ACHN (cell line): ENCODE results near the gene CTNNA2.
"Not testable (repeated sequence)": the region's sequence is repeated elsewhere in the genome, so short reads cannot be mapped to it uniquely, and the experiment has no call there.

Experiments used
- DNase-seq: peaks from one replicate; pipeline ENCODE4 v3.0.0-alpha.2; 2015
- in situ Hi-C: cut with HindIII; loops from 2 replicates; pipeline ENCODE4 v1.10.0; 2017; ENCODE audit warnings: low sequenced_read_pairs, low pct_ligation_motif_present, low pct_unique_long_range_greater_than_20kb

CTNNA2 gene

GRCh38 chr2:80126596-80127189, 613.8 kb downstream of the CTNNA2 start:
- no peak for DNase-seq
- in situ Hi-C loops: no loop called here

- in situ Hi-C loops: no loop called here
These were observed 615.2 kb downstream of the CTNNA2 start for GRCh38 chr2:80128080-80128479.

GRCh38 chr2:80132281-80132680, 619.4 kb downstream of the CTNNA2 start:
- DNase-seq: no peak
- in situ Hi-C loops: no loop called here

More at GRCh38 chr2:80128080-80128479, 615.2 kb downstream of the CTNNA2 start:
- DNase-seq: no peak

- in situ Hi-C loops: no loop called here
- DNase-seq: no peak
These were observed 622.1 kb downstream of the CTNNA2 start for GRCh38 chr2:80135001-80135400.

- DNase-seq: no peak
- in situ Hi-C loops: no loop called here
These were observed 623.5 kb downstream of the CTNNA2 start for GRCh38 chr2:80136338-80136737.

GRCh38 chr2:80139001-80139400, 626.1 kb downstream of the CTNNA2 start:
- DNase-seq: no peak
- in situ Hi-C loops: no loop called here

- no peak for DNase-seq
- in situ Hi-C loops: no loop called here
These were observed 628.3 kb downstream of the CTNNA2 start for GRCh38 chr2:80141007-80141726.

- no peak for DNase-seq
- in situ Hi-C loops: no loop called here
These were observed 632.6 kb downstream of the CTNNA2 start for GRCh38 chr2:80145499-80145898.

GRCh38 chr2:80146757-80147156, 633.9 kb downstream of the CTNNA2 start:
- not testable (repeated sequence) for DNase-seq

GRCh38 chr2:80147690-80148089, 634.8 kb downstream of the CTNNA2 start:
- no peak for DNase-seq
- in situ Hi-C loops: no loop called here

More at GRCh38 chr2:80146757-80147156, 633.9 kb downstream of the CTNNA2 start:
- in situ Hi-C loops: not testable (repeated sequence)

- in situ Hi-C loops: no loop called here
- DNase-seq: no peak
These were observed 636.1 kb downstream of the CTNNA2 start for GRCh38 chr2:80148906-80149305.

GRCh38 chr2:80149991-80150390, 637.1 kb downstream of the CTNNA2 start:
- in situ Hi-C loops: no loop called here
- no peak for DNase-seq

GRCh38 chr2:80151248-80151647, 638.4 kb downstream of the CTNNA2 start:
- in situ Hi-C loops: no loop called here
- no peak for DNase-seq

GRCh38 chr2:80151651-80152050, 638.8 kb downstream of the CTNNA2 start:
- in situ Hi-C loops: no loop called here
- no peak for DNase-seq

- in situ Hi-C loops: no loop called here
These were observed 640.3 kb downstream of the CTNNA2 start for GRCh38 chr2:80153151-80153550.

GRCh38 chr2:80153768-80154167, 640.9 kb downstream of the CTNNA2 start:
- no peak for DNase-seq
- in situ Hi-C loops: no loop called here

More at GRCh38 chr2:80153151-80153550, 640.3 kb downstream of the CTNNA2 start:
- no peak for DNase-seq

- no peak for DNase-seq
- in situ Hi-C loops: no loop called here
These were observed 641.5 kb downstream of the CTNNA2 start for GRCh38 chr2:80154231-80154915.

- no peak for DNase-seq
- in situ Hi-C loops: no loop called here
These were observed 651.5 kb downstream of the CTNNA2 start for GRCh38 chr2:80164375-80164774.

- no peak for DNase-seq
- in situ Hi-C loops: no loop called here
These were observed 653.8 kb downstream of the CTNNA2 start for GRCh38 chr2:80166483-80167171.
